Measurements from ENCODE around the gene SLC39A8. TPM values are rescaled to one million over a fixed set of nuclear protein-coding genes. Genes with fewer than 3 reads are reported as not detected.

SLC39A8 gene
- total RNA-seq, 2 donors from 2014 or later, result 64.4 to 76.4 TPM

DNA sequence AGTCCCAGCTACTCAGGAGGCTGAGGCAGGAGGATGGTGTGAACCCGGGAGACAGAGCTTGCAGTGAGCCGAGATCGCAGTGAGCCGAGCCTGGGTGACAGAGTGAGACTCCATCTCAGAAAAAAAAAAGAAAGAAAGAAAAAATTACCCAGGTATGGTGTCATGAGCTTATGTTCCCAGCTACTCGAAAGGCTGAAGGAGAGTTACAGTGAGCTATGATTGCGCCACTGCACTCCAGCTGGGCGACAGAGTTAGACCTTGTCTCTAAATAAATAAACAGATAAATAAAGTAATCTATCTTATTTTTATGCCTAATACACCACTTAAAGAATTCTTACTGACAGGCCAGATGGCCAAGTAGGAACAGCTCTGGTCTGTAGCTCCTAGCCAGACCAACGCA, 73.0 kb downstream of the SLC39A8 start:
- Mint-ChIP-seq H3K4me3 (no peak overlapping the region), H3K4me1 (no peaks in the 10 kb centered on the region), H3K27ac (no peak overlapping the region), H3K9me3 (no peaks in the 10 kb centered on the region), H3K27me3 (ENCODE audit: insufficient read depth) (no peaks in the 10 kb centered on the region), H3K36me3 (ENCODE audit: low read depth) (peaks cover 30% of the 10 kb centered on the region)
- H3K4me1 ChIP-seq (ENCODE audit: control insufficient read depth, insufficient read depth, low read length), result no peaks in the 10 kb centered on the region
- H3K27me3 ChIP-seq (ENCODE audit: control insufficient read depth, insufficient read depth, low read length, poor library complexity, severe bottlenecking), result no peaks in the 10 kb centered on the region
- no peak for DNase-seq
- WGBS, 2 experiments (ENCODE audit: insufficient coverage in 1 of 2, insufficient read length in 1 of 2), result 88 to 90% methylated on average over 4 to 8 of the region's 8 CpGs
- no peak overlapping the region for H3K27ac ChIP-seq (ENCODE audit: low read depth, low read length)
- no peak for TF ChIP-seq CTCF (conservative IDR thresholded peaks at IDR 0.05)
- no peaks in the 10 kb centered on the region for H3K9me3 ChIP-seq (ENCODE audit: control insufficient read depth, low read length)
- H3K36me3 ChIP-seq (ENCODE audit: control insufficient read depth, insufficient read depth, low read length), result peaks cover 9% of the 10 kb centered on the region
- H3K4me3 ChIP-seq (ENCODE audit: low read length), result no peak overlapping the region
- H3K9ac ChIP-seq (ENCODE audit: extremely low read depth, low read length, poor library complexity, severe bottlenecking), result no peak overlapping the region

GRCh38 chr4:102268355-102268754, 76.9 kb downstream of the SLC39A8 start:
- DNase-seq, result no peak
- H3K27me3 ChIP-seq (ENCODE audit: control insufficient read depth, insufficient read depth, low read length, poor library complexity, severe bottlenecking), result no peaks in the 10 kb centered on the region
- Mint-ChIP-seq H3K36me3 (ENCODE audit: low read depth) (peaks cover 16% of the 10 kb centered on the region), H3K27ac (no peak overlapping the region), H3K4me1 (no peaks in the 10 kb centered on the region), H3K9me3 (no peaks in the 10 kb centered on the region), H3K4me3 (no peak overlapping the region), H3K27me3 (ENCODE audit: insufficient read depth) (no peaks in the 10 kb centered on the region)
- H3K27ac ChIP-seq (ENCODE audit: low read depth, low read length), result no peak overlapping the region
- H3K36me3 ChIP-seq (ENCODE audit: control insufficient read depth, insufficient read depth, low read length), result peaks cover 17% of the 10 kb centered on the region
- no peak overlapping the region for H3K9ac ChIP-seq (ENCODE audit: extremely low read depth, low read length, poor library complexity, severe bottlenecking)
- no peak for TF ChIP-seq CTCF (conservative IDR thresholded peaks at IDR 0.05)
- no peaks in the 10 kb centered on the region for H3K4me1 ChIP-seq (ENCODE audit: control insufficient read depth, insufficient read depth, low read length)
- no peaks in the 10 kb centered on the region for H3K9me3 ChIP-seq (ENCODE audit: control insufficient read depth, low read length)
- H3K4me3 ChIP-seq (ENCODE audit: low read length), result no peak overlapping the region

DNA sequence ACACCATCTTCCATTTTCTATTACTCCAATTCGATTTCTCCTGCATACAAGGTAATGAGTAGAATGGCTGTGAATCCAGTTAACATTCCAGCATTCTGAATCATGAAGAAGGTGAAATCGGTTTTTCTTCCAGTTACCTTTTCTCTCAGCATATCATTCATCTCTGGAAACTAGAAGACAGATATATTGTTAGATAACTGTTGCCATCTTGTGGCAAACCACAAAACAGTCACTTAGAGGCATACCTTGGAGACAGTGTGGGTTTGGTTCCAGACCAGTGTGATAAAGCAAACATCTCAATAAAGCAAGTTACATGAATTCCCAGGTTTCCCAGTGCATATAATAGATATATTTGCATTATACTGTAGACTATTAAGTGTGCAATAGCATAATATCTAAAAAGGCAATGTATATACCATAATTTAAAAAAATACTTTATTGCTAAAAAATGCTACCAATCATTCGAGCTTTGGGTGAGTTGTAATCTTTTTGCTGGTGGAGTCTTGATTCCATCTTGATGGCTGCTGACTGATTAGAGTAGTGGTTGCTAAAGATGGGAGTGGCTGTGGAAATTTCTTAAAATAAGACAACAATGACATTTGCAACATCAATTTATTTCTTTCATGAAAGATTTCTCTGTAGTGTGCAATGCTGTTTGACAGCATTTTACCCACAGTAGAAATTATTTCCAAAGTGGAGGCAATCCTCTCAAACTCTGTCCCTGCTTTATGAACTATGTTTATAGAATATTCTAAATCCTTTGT, 82.1 kb downstream of the SLC39A8 start:
- Mint-ChIP-seq H3K4me1 (peaks cover 3% of the 10 kb centered on the region), H3K4me3 (no peak overlapping the region), H3K27me3 (ENCODE audit: insufficient read depth) (no peaks in the 10 kb centered on the region), H3K36me3 (ENCODE audit: low read depth) (peaks cover 17% of the 10 kb centered on the region), H3K27ac (no peak overlapping the region), H3K9me3 (no peaks in the 10 kb centered on the region)
- peaks cover 22% of the 10 kb centered on the region for H3K36me3 ChIP-seq (ENCODE audit: control insufficient read depth, insufficient read depth, low read length)
- no peaks in the 10 kb centered on the region for H3K9me3 ChIP-seq (ENCODE audit: control insufficient read depth, low read length)
- DNase-seq, result no peak
- H3K9ac ChIP-seq (ENCODE audit: extremely low read depth, low read length, poor library complexity, severe bottlenecking), result no peak overlapping the region
- H3K27ac ChIP-seq (ENCODE audit: low read depth, low read length), result no peak overlapping the region
- no peaks in the 10 kb centered on the region for H3K27me3 ChIP-seq (ENCODE audit: control insufficient read depth, insufficient read depth, low read length, poor library complexity, severe bottlenecking)
- 68% methylated on average over 3 of the region's 3 CpGs; no CpG with 5 or more reads in 1 of the 2 experiments for WGBS, 2 experiments (ENCODE audit: insufficient coverage in 1 of 2, insufficient read length in 1 of 2)
- H3K4me3 ChIP-seq (ENCODE audit: low read length), result no peak overlapping the region
- no peaks in the 10 kb centered on the region for H3K4me1 ChIP-seq (ENCODE audit: control insufficient read depth, insufficient read depth, low read length)
- peak; percentile 77 for TF ChIP-seq CTCF (conservative IDR thresholded peaks at IDR 0.05)
